Subcutaneous abdominal adipose tissue (tissue), 5 donors: ENCODE results near the gene ALOX15B.

ENCODE experiments used
- H3K27ac ChIP-seq: one replicate; pipeline ENCODE4 v1.7.0; 2013; ENCODE audit warnings: low read depth, mild to moderate bottlenecking, inconsistent platforms, low read length, moderate library complexity
- H3K27me3 ChIP-seq, 5 donors: one replicate each; pipeline ENCODE4 v1.7.0; 2013; ENCODE audit warnings: low read length in 5 of 5, inconsistent platforms in 1 of 5; ENCODE audit not compliant: control insufficient read depth in 5 of 5, insufficient read depth in 4 of 5
- H3K36me3 ChIP-seq, 5 donors: one replicate each; pipeline ENCODE4 v1.7.0; 2013; ENCODE audit warnings: low read length in 5 of 5; ENCODE audit not compliant: control insufficient read depth in 5 of 5, insufficient read depth in 5 of 5
- H3K4me1 ChIP-seq, 5 donors: one replicate each; pipeline ENCODE4 v1.7.0; 2013; ENCODE audit warnings: low read length in 5 of 5, mild to moderate bottlenecking in 3 of 5, moderate library complexity in 1 of 5; ENCODE audit not compliant: control insufficient read depth in 5 of 5, insufficient read depth in 5 of 5
- H3K4me3 ChIP-seq, 5 donors: one replicate each; pipeline ENCODE4 v1.7.0; 2013; ENCODE audit warnings: low read length in 5 of 5, low read depth in 1 of 5
- H3K9ac ChIP-seq, 5 donors: one replicate each; pipeline ENCODE4 v1.7.0; 2013; ENCODE audit warnings: low read length in 5 of 5, mild to moderate bottlenecking in 4 of 5, moderate library complexity in 3 of 5
- H3K9me3 ChIP-seq, 5 donors: one replicate each; pipeline ENCODE4 v1.7.0; 2013; ENCODE audit warnings: low read length in 5 of 5; ENCODE audit not compliant: control insufficient read depth in 5 of 5
- donor health status: healthy.
- donor health status: healthy.
- donor health status: healthy.
- donor health status: healthy.
- donor health status: healthy.

The ALOX15B gene, protein sequence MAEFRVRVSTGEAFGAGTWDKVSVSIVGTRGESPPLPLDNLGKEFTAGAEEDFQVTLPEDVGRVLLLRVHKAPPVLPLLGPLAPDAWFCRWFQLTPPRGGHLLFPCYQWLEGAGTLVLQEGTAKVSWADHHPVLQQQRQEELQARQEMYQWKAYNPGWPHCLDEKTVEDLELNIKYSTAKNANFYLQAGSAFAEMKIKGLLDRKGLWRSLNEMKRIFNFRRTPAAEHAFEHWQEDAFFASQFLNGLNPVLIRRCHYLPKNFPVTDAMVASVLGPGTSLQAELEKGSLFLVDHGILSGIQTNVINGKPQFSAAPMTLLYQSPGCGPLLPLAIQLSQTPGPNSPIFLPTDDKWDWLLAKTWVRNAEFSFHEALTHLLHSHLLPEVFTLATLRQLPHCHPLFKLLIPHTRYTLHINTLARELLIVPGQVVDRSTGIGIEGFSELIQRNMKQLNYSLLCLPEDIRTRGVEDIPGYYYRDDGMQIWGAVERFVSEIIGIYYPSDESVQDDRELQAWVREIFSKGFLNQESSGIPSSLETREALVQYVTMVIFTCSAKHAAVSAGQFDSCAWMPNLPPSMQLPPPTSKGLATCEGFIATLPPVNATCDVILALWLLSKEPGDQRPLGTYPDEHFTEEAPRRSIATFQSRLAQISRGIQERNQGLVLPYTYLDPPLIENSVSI

DNA sequence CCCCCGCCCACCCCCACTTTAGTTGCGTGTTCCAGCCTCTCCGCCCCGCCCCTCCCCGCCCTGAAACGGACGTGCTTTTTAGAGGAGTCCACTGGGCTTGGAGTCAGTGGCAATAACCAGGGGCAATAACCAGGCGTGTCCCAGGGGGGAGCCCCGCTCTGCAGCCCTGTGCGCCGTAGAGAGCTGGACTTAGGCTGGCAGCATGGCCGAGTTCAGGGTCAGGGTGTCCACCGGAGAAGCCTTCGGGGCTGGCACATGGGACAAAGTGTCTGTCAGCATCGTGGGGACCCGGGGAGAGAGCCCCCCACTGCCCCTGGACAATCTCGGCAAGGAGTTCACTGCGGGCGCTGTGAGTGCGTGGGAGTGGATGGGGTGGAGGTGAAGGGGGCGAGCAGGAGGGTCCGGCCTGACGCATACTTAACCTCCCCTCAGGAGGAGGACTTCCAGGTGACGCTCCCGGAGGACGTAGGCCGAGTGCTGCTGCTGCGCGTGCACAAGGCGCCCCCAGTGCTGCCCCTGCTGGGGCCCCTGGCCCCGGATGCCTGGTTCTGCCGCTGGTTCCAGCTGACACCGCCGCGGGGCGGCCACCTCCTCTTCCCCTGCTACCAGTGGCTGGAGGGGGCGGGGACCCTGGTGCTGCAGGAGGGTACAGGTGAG lies at the start of gene ALOX15B:
Gene ALOX15B, plus strand, starts transcription at position 106 of the 657 bp plus-strand sequence. Its CDS starts 97 bp downstream, at position 203.
- no peak within 1 kb of the TSS for H3K9ac ChIP-seq
- no peak within 1 kb of the TSS for H3K4me3 ChIP-seq
- peaks cover 0 to 7% (median 5%) of the 10 kb centered on the region in 5 donors for H3K4me1 ChIP-seq
- H3K27ac ChIP-seq, result no peak within 1 kb of the TSS
- no peaks in the 10 kb centered on the region for H3K36me3 ChIP-seq
- no peaks in the 10 kb centered on the region for H3K9me3 ChIP-seq
- peaks cover 8 to 22% (median 15%) of the 10 kb centered on the region in 5 donors for H3K27me3 ChIP-seq

DNA sequence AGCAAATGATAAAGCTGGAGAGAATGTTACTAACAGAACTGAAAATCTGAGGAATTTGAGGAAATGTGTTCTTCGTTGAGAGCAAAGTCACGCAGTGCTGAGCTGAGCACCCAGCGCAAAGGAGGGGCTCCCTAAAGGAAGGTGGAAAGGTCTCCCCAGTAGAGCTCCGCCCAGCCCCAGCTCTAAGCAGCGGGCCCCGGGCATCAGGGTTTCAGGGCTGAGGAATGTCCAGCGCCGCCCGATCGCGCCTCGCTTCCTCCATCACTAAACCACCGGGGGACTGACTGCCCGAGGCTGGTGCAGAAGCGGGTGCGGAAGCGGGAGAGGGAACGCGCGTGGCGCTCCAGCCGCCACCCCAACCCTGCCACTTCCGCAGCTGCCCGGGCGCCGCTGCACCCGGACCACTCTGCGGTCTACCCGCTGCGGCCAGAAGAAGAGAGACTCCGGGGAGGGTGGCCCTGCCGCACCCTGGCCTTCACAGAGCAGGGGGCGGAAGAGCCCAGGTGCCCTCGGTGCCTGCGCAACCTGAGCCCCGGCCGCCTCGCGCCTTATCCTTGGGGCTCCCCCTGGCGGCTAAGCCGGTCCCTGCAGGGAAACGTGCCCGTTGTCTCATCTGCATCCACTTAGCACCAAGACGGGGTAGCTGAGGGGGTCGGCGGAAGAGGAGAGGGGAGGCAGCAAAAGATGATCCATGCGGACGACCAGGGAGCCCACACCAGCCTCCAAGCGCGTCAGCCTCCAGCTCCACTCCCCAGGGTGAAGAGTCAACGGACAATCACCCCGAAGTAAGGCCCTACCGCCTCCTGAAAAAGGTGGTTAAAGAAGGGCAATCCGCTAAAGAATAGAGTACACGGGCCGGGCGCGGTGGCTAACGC lies 48.8 kb upstream of the ALOX15B start:
- peak overlapping the region in 2 of 5 donors; percentile 30 to 64 for H3K9ac ChIP-seq
- H3K27me3 ChIP-seq, result peaks cover 4 to 8% (median 5%) of the 10 kb centered on the region in 5 donors
- peak overlapping the region; percentile 41 to 70 (median 62) for H3K4me3 ChIP-seq
- H3K36me3 ChIP-seq, result no peaks in the 10 kb centered on the region
- no peaks in the 10 kb centered on the region for H3K9me3 ChIP-seq
- peaks cover 0 to 10% (median 8%) of the 10 kb centered on the region in 5 donors for H3K4me1 ChIP-seq
- no peak overlapping the region for H3K27ac ChIP-seq

DNA sequence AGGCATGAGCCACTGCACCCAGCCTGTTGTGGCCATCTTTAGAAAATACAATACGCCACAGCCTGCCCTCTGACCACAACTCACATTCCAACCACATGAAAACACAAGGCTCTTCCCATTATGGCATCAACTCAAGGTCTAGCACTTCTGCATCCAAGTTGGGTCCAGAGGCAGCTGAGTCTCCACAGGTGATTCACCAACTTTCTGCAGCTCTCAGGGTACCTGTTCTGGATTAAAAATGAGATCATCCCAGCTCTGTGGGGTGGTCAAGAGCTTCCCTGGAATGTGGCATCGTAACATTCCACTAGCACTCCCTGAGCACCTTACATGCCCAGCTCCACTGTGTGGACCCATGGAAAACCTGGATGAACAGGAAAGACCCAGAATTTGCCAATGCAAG lies 46.3 kb upstream of the ALOX15B start:
- Histone ChIP-seq H3K4me3 (no peak overlapping the region), H3K27me3 (peaks cover 2 to 7% (median 4%) of the 10 kb centered on the region in 5 donors), H3K36me3 (no peaks in the 10 kb centered on the region), H3K4me1 (peaks cover 0 to 15% (median 10%) of the 10 kb centered on the region in 5 donors), H3K9me3 (no peaks in the 10 kb centered on the region), H3K9ac (no peak overlapping the region), H3K27ac (no peak overlapping the region)

DNA sequence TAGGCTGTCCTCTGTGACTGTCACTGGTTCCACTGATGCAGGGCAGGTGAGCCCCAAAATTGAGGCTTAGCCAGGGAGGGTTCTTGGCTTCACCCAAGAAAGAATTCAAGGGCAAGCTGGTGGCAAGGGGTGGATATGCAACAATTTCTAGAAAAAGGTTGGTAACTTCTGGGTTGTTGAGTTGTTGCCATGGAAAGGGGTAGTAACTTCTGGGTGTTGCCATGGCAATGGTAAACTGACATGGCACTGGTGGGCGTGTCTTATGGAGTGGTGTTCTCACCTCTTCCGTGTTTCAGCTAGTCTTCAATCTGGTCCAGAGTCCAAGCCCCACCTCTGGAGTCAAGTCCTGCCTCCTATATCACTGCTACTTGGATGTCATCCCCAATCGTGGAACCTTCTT lies 45.9 kb upstream of the ALOX15B start:
- Histone ChIP-seq H3K36me3 (no peaks in the 10 kb centered on the region), H3K4me3 (no peak overlapping the region), H3K9ac (no peak overlapping the region), H3K9me3 (no peaks in the 10 kb centered on the region), H3K27me3 (peaks cover 0 to 5% (median 2%) of the 10 kb centered on the region in 5 donors), H3K4me1 (peaks cover 0 to 15% (median 10%) of the 10 kb centered on the region in 5 donors), H3K27ac (no peak overlapping the region)

DNA sequence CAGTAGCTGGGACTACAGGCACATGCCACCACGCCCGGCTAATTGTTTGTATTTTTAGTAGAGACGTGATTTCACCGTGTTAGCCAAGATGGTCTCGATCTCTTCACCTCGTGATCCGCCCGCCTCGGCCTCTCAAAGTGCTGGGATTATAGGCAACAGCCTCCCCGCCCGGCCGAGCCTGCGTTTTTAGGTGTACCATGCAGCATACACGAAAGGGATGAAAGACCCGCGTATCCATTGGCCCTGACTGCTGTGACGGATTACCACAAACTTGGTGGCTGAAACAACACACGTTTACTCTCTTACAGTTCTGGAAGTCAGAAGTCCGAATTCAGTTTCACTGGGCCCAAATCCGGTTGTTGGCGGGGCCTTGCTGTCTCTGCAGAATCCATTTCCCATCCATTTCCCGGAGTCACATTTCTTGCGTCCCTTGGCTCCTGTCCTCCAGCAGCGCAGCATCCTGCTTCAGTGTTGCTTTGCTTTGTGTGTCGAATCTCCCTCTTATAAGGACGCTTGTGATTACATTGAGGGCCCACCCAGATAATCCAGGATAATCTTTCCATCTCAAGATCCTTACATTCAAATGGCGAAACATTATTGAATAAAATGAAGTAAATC lies 44.8 kb upstream of the ALOX15B start:
- Histone ChIP-seq H3K9me3 (no peaks in the 10 kb centered on the region), H3K27ac (no peak overlapping the region), H3K9ac (no peak overlapping the region), H3K36me3 (no peaks in the 10 kb centered on the region), H3K27me3 (peaks cover 0 to 5% (median 2%) of the 10 kb centered on the region in 5 donors), H3K4me3 (no peak overlapping the region), H3K4me1 (peaks cover 0 to 15% (median 10%) of the 10 kb centered on the region in 5 donors)

DNA sequence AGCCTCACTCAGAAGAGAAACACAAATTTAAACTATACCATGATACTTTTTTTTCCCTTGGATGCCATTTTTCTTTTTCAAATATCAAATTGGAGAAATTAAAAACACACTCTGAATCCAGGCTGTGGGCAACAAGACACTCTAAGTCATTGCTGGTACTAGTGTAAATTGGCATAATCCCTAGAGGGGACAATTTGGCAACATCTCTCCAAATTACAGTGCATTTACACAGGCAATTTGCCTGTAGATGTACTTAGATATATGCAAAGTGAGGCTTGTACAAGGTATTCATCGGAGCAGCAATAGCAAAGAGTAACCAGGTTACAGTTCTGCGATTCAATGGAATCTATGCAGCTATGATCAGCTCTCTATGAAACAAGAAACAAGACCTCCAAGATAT lies 43.1 kb upstream of the ALOX15B start:
- Histone ChIP-seq H3K4me3 (no peak overlapping the region), H3K36me3 (no peaks in the 10 kb centered on the region), H3K9ac (no peak overlapping the region), H3K4me1 (peaks cover 0 to 5% (median 4%) of the 10 kb centered on the region in 5 donors), H3K27me3 (peaks cover 0 to 5% (median 3%) of the 10 kb centered on the region in 5 donors), H3K27ac (no peak overlapping the region), H3K9me3 (no peaks in the 10 kb centered on the region)

DNA sequence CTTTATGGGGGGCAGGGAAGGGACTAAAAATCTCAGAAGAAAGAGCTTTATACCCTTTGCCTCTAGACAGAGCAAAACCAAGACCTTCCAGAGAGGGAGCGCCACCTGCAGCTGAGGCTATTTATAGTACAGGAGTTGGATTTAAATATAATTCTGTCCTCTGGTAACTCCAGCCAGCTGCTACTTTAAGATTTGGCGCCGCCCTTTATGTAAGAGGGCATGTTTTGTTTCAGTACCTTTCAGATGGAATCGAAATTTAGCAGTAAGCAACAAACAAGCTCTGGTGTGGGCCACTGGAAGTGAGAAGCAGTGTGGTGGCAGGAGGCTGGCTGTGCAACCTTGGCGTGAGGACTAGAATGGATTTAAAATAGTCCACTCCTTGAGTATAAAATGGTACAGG lies 41.7 kb upstream of the ALOX15B start:
- Histone ChIP-seq H3K36me3 (no peaks in the 10 kb centered on the region), H3K4me1 (peaks cover 0 to 9% (median 4%) of the 10 kb centered on the region in 5 donors), H3K9me3 (no peaks in the 10 kb centered on the region), H3K27ac (no peak overlapping the region), H3K9ac (no peak overlapping the region), H3K4me3 (no peak overlapping the region), H3K27me3 (peaks cover 4 to 15% (median 8%) of the 10 kb centered on the region in 5 donors)

DNA sequence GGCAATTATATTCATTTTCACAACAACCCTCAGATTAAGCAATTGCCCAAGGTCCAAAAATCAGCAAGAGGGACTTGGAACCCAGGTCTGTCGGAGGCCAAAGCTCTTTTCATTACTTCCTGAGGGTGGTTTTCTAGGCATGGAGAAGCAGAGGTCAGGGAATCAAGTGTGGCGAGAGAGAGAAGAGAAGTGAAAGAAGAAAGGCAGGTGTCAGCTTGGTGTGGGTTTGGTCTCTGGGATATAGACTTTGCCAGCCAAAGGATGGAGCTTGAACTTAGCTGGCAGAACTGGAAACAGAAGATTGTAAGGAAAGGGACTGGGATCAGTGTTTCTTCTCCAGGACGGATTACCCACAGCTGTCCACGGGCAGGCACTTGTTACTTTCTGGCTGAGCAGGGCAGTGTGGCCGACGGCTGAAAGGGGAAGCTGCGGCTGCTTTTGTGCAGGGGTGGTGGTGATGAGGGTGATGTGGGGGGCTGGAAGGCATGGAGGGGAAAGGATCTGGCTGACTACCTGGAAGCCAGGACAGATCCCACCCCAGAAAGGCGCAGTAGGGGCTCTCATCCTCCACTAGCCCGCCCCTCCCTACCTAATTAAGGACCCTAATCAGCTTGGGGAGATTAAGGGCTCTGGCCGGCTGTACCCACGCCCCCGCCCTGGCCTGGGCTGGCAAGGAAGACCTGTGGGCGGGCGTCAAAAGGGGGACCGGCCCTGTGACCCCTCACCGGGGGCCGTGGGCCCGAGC lies 36.7 kb upstream of the ALOX15B start, which contains the start of gene GUCY2D:
Gene GUCY2D, plus strand, starts transcription at position 640 of the 745 bp plus-strand sequence. CDS start 433 bp downstream, outside the sequence.
- Histone ChIP-seq H3K36me3 (no peaks in the 10 kb centered on the region), H3K27ac (no peak within 1 kb of the TSS), H3K4me3 (peak within 1 kb of the TSS in 4 of 5 donors; percentile 17 to 44 (median 38)), H3K9ac (peak within 1 kb of the TSS in 1 of 5 donors; percentile 43), H3K27me3 (peaks cover 12 to 45% (median 44%) of the 10 kb centered on the region in 5 donors), H3K9me3 (no peaks in the 10 kb centered on the region), H3K4me1 (peaks cover 0 to 24% (median 16%) of the 10 kb centered on the region in 5 donors)
